ENCODE results near the gene CGB7. TPM values are rescaled to one million over a fixed set of nuclear protein-coding genes. Genes with fewer than 3 reads are reported as not detected.

CGB7 gene
- polyA plus RNA-seq (2013, experiment 1 of 2): 0.50 TPM
- 0.06 TPM for polyA plus RNA-seq (2013, experiment 2 of 2)

DNA sequence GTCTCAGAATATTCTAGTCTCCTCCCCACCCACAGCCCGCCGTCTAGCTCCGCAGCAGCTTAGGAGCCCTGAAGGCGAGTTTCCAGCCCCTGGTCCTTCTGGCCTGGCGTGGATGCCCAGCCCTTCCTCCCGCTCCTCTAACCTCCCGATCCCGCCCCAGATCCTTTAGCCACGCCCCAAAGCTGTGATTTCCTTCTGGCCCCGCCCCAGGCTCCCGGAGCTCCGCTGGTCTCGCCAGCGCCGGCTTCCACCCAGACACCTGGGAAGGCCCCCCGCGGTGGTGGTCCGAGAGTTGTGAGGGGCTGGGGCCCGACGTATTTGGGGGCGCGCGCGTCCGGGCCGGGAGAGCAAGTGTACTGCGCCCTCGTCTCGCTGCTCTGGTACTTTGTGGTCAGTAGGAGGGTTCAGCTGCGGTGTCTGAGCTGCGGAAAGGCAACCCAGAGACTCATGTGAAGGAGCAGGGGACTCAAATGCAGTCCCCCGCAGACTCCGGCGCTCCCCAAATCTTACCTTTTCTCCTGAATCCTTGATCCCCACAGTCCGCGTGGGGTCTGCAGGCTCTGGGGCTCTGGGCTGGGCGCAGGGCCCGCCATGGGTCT lies at the start of gene CGB7:
TSS of gene CGB7 (minus strand) at position 114 of the 599 bp plus-strand sequence. CDS start 2,374 bp downstream, outside the sequence.
- Histone ChIP-seq H3K9me3 (ENCODE audit: insufficient read depth, low read depth, low read length) (no peaks in the 10 kb centered on the region), H3K4me1 (ENCODE audit: insufficient read depth, low read length) (0 out of 2 replicates have a peak, but pooled peaks cover 3% of the 10 kb centered on the region), H3K27ac (ENCODE audit: low read depth, low read length) (no peak within 1 kb of the TSS), H3K4me3 (ENCODE audit: low read length) (peak within 1 kb of the TSS; percentile 63), H3K36me3 (ENCODE audit: insufficient read depth, low read length) (no peaks in the 10 kb centered on the region), H3K27me3 (ENCODE audit: insufficient read depth, low read length) (peaks cover 53% of the 10 kb centered on the region), H3K9ac (ENCODE audit: low read depth, low read length) (no peak within 1 kb of the TSS)
- 13% methylated on average over 38 of the region's 38 CpGs for WGBS

DNA sequence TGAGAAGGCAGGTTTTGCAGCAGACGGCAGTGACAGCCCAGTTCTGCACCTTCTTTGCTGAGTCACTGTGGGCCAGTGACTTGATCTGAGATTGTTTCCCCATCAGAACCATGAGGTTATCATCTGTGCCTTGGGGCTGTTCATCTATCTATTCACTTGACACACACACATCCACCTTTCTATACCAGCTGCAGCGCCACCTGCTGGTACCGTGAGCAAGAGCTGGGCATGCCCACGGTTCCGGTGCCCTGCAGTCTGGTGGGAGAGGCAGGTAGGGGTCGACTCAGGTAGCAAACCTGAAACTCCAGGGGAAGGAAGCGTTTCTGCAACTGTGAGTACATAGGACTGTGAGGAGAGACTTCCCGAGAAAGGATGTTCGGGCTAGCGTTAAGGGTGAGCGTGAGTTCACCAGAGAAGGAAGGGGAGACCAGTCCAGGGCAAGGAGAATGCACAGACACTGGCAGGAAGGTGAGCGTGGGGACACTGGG lies 49.1 kb upstream of the CGB7 start:
- Histone ChIP-seq H3K36me3 (ENCODE audit: insufficient read depth, low read length) (peaks cover 76% of the 10 kb centered on the region), H3K9me3 (ENCODE audit: insufficient read depth, low read depth, low read length) (no peaks in the 10 kb centered on the region), H3K4me1 (ENCODE audit: insufficient read depth, low read length) (no peaks in the 10 kb centered on the region), H3K27ac (ENCODE audit: low read depth, low read length) (no peak overlapping the region), H3K27me3 (ENCODE audit: insufficient read depth, low read length) (no peaks in the 10 kb centered on the region), H3K4me3 (ENCODE audit: low read length) (no peak overlapping the region), H3K9ac (ENCODE audit: low read depth, low read length) (no peak overlapping the region)
- WGBS: 77% methylated on average over 12 of the region's 12 CpGs

GRCh38 chr19:49104229-49104864 lies 46.8 kb upstream of the CGB7 start:
- 94% methylated on average over 30 of the region's 30 CpGs for WGBS
- Histone ChIP-seq H3K4me1 (ENCODE audit: insufficient read depth, low read length) (no peaks in the 10 kb centered on the region), H3K27me3 (ENCODE audit: insufficient read depth, low read length) (no peaks in the 10 kb centered on the region), H3K9ac (ENCODE audit: low read depth, low read length) (no peak overlapping the region), H3K9me3 (ENCODE audit: insufficient read depth, low read depth, low read length) (no peaks in the 10 kb centered on the region), H3K4me3 (ENCODE audit: low read length) (no peak overlapping the region), H3K36me3 (ENCODE audit: insufficient read depth, low read length) (peaks cover 91% of the 10 kb centered on the region), H3K27ac (ENCODE audit: low read depth, low read length) (no peak overlapping the region)

GRCh38 chr19:49103331-49104085 lies 46.0 kb upstream of the CGB7 start:
- WGBS: 95% methylated on average over 32 of the region's 33 CpGs
- Histone ChIP-seq H3K4me1 (ENCODE audit: insufficient read depth, low read length) (no peaks in the 10 kb centered on the region), H3K4me3 (ENCODE audit: low read length) (no peak overlapping the region), H3K27ac (ENCODE audit: low read depth, low read length) (no peak overlapping the region), H3K27me3 (ENCODE audit: insufficient read depth, low read length) (no peaks in the 10 kb centered on the region), H3K9ac (ENCODE audit: low read depth, low read length) (no peak overlapping the region), H3K9me3 (ENCODE audit: insufficient read depth, low read depth, low read length) (no peaks in the 10 kb centered on the region), H3K36me3 (ENCODE audit: insufficient read depth, low read length) (peaks cover 91% of the 10 kb centered on the region)

DNA sequence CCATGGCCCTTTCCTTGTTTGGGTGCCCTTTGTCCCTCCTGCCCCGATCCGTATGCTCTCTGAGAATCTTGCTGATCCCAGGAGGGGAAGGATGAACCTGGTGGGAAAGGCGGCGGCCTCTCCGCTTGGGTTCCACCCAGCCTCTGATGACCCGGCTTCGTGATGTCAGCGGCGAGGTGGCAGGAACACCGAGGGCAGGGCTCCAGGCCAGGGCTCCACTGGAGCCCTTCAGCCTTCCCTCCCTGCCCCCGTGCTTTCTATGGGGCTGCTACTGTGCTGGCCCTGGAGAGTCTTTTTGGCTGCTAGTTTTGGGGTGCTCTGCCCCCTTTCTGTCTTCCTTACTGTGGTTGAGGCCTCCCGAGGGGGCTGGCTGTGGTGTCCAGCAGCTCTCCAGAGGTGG lies 44.8 kb upstream of the CGB7 start:
- Histone ChIP-seq H3K4me3 (ENCODE audit: low read length) (no peak overlapping the region), H3K4me1 (ENCODE audit: insufficient read depth, low read length) (no peaks in the 10 kb centered on the region), H3K27me3 (ENCODE audit: insufficient read depth, low read length) (no peaks in the 10 kb centered on the region), H3K36me3 (ENCODE audit: insufficient read depth, low read length) (peaks cover 87% of the 10 kb centered on the region), H3K9ac (ENCODE audit: low read depth, low read length) (no peak overlapping the region), H3K9me3 (ENCODE audit: insufficient read depth, low read depth, low read length) (no peaks in the 10 kb centered on the region), H3K27ac (ENCODE audit: low read depth, low read length) (no peak overlapping the region)
- WGBS: 96% methylated on average over 12 of the region's 12 CpGs

DNA sequence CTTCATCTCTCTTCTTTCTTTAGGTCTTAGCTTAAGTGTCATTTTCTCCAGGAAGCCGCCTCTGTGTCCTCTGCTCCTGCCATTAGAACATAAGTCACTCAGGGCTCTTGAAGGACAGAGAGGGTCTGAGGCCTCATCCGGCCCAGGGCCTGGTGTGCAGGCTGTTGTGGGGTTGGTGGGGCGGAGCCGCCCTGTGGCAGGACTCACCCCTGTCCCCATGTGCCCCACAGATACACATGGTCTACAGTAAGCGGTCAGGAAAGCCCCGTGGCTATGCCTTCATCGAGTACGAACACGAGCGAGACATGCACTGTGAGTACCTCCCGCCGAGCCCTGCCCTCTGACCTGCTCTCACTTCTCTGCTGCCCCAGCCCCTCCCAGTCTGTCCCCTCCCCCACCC lies 43.6 kb upstream of the CGB7 start:
- peaks cover 82% of the 10 kb centered on the region for H3K36me3 ChIP-seq (ENCODE audit: insufficient read depth, low read length)
- no peak overlapping the region for H3K4me3 ChIP-seq (ENCODE audit: low read length)
- WGBS: 91% methylated on average over 12 of the region's 12 CpGs
- H3K27me3 ChIP-seq (ENCODE audit: insufficient read depth, low read length): no peaks in the 10 kb centered on the region
- H3K4me1 ChIP-seq (ENCODE audit: insufficient read depth, low read length): no peaks in the 10 kb centered on the region
- H3K27ac ChIP-seq (ENCODE audit: low read depth, low read length): no peak overlapping the region
- no peak overlapping the region for H3K9ac ChIP-seq (ENCODE audit: low read depth, low read length)
- no peaks in the 10 kb centered on the region for H3K9me3 ChIP-seq (ENCODE audit: insufficient read depth, low read depth, low read length)

GRCh38 chr19:49098795-49099194 lies 41.2 kb upstream of the CGB7 start:
- H3K27me3 ChIP-seq (ENCODE audit: insufficient read depth, low read length): no peaks in the 10 kb centered on the region
- H3K36me3 ChIP-seq (ENCODE audit: insufficient read depth, low read length): peaks cover 84% of the 10 kb centered on the region
- H3K4me1 ChIP-seq (ENCODE audit: insufficient read depth, low read length): no peaks in the 10 kb centered on the region
- H3K9me3 ChIP-seq (ENCODE audit: insufficient read depth, low read depth, low read length): no peaks in the 10 kb centered on the region
- no peak overlapping the region for H3K4me3 ChIP-seq (ENCODE audit: low read length)
- H3K27ac ChIP-seq (ENCODE audit: low read depth, low read length): no peak overlapping the region
- no peak overlapping the region for H3K9ac ChIP-seq (ENCODE audit: low read depth, low read length)
- 95% methylated on average over 4 of the region's 4 CpGs for WGBS

DNA sequence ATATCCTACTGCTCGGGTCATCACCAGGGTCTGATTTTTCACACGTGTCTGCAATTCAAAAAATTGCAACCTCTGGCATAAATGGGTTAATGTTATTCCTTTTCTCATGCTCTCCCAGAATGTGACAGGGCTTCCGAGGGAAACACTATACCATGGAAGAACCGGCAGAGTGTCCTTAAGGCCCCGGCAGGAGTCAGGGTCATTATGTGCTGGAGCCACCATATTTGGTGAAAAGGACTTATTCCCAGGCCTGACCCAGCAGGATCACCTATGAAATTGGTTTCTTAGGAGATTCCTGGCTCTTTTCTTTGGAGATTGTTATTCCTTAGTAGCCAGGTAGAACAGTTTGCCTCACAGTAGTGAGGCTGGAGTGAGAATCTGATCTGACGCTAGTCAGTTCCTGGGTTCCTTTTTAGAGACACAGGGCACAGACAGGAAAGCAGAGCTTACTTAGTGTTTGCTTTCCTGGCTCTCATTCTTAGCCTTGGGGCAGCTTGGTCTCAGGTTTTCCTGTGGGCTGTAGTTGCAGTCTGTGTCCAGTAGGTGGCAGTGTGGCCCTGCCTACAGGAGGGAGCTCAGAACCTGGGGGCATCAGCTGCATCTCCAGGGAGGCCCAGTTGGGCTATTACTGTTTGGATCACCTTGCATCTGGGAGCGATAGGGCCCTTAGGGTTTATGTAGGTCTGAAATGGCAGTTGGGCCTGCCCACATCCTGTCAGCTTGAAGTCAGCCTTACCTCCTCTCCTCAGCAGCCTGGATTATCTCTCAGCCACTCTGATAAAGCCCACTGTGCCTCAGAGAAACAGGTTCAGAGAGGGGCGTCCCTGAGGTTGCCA lies 40.1 kb upstream of the CGB7 start:
- no peaks in the 10 kb centered on the region for H3K9me3 ChIP-seq (ENCODE audit: insufficient read depth, low read depth, low read length)
- H3K36me3 ChIP-seq (ENCODE audit: insufficient read depth, low read length): peaks cover 83% of the 10 kb centered on the region
- H3K4me1 ChIP-seq (ENCODE audit: insufficient read depth, low read length): no peaks in the 10 kb centered on the region
- WGBS: 72% methylated on average over 8 of the region's 8 CpGs
- H3K9ac ChIP-seq (ENCODE audit: low read depth, low read length): no peak overlapping the region
- no peaks in the 10 kb centered on the region for H3K27me3 ChIP-seq (ENCODE audit: insufficient read depth, low read length)
- H3K27ac ChIP-seq (ENCODE audit: low read depth, low read length): peak overlapping the region; percentile 45; the same call in 1 of the 2 replicates
- no peak overlapping the region for H3K4me3 ChIP-seq (ENCODE audit: low read length)

- Histone ChIP-seq H3K36me3 (ENCODE audit: insufficient read depth, low read length) (peaks cover 89% of the 10 kb centered on the region), H3K9me3 (ENCODE audit: insufficient read depth, low read depth, low read length) (no peaks in the 10 kb centered on the region), H3K27me3 (ENCODE audit: insufficient read depth, low read length) (no peaks in the 10 kb centered on the region), H3K27ac (ENCODE audit: low read depth, low read length) (no peak overlapping the region; the same call in 1 of the 2 replicates), H3K9ac (ENCODE audit: low read depth, low read length) (no peak overlapping the region), H3K4me1 (ENCODE audit: insufficient read depth, low read length) (no peaks in the 10 kb centered on the region), H3K4me3 (ENCODE audit: low read length) (no peak overlapping the region)
- 93% methylated on average over 23 of the region's 23 CpGs for WGBS
Measured at GRCh38 chr19:49094505-49095482, 37.2 kb upstream of the CGB7 start.

DNA sequence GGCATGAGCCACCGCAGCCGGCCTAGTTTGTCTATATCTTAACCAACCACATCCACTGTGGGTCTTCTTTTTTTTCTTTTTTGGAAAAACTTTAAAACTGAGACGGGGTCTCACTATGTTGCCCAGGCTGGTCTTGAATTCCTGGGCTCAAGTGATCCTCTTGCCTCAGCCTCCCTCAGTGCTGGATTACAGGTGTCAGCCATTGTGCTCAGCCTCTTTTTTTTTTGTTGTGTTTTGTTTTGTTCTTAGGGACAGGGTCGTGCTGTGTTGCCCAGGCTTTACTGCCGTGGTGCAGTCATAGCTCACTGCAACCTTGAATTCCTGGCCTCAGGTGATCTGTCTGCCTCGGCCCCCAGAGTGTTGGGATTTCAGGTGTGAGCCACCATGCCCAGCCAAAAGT lies 35.1 kb upstream of the CGB7 start:
- Histone ChIP-seq H3K4me3 (ENCODE audit: low read length) (no peak overlapping the region), H3K9ac (ENCODE audit: low read depth, low read length) (no peak overlapping the region), H3K4me1 (ENCODE audit: insufficient read depth, low read length) (no peaks in the 10 kb centered on the region), H3K9me3 (ENCODE audit: insufficient read depth, low read depth, low read length) (no peaks in the 10 kb centered on the region), H3K27me3 (ENCODE audit: insufficient read depth, low read length) (no peaks in the 10 kb centered on the region), H3K27ac (ENCODE audit: low read depth, low read length) (no peak overlapping the region), H3K36me3 (ENCODE audit: insufficient read depth, low read length) (peaks cover 84% of the 10 kb centered on the region)
- WGBS: 94% methylated on average over 6 of the region's 6 CpGs
